ENCODE data around the gene FAM222A.

DNA sequence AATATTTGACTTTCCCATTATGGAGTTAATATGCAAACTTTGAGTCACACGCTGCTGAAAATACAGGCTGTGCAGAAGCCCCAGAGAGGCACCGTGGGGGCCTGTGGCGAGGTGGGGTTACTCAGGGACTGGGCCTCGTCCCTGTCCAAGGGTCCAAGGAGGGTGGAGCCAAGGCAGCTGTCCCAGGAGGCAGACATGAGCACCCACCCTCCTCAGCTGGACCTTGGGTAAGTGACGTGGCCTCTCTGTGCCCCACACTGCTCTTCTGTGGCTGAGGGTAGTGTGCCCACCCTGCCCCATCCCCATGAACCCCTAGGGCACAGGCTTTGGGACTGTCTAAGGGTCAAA is 39.4 kb downstream of the FAM222A start:
- no peak for TF ChIP-seq EZH2 (IDR thresholded peaks at IDR 0.05; ENCODE audit: insufficient read depth, poor library complexity, severe bottlenecking)
- TF ChIP-seq EZH2phosphoT487 (IDR thresholded peaks at IDR 0.05; ENCODE audit: insufficient read depth, low read depth): no peak

Data from GM23248 (cell line).